H1 (cell line): ENCODE measurements around the gene PKIB. TPM values are rescaled to one million over a fixed set of nuclear protein-coding genes. Genes with fewer than 3 reads are reported as not detected.
"Not testable (repeated sequence)": the region's sequence is repeated elsewhere in the genome, so short reads cannot be mapped to it uniquely, and the experiment has no call there.

Experiments used
- CTCF ChIA-PET: fragments of 300-600 bp; sonication (Branson Sonifier 250); formaldehyde crosslinking; loops from one replicate; lab custom pipeline; 2021; ENCODE audit not compliant: partially characterized antibody; lab: Charles Lee
- POLR2A ChIA-PET: fragments of 300-600 bp; sonication (Branson Sonifier 250); formaldehyde crosslinking; loops from one replicate; lab custom pipeline; 2021; ENCODE audit warnings: inconsistent platforms; ENCODE audit not compliant: partially characterized antibody; lab: Charles Lee
- DNase-seq, 2 experiments: peaks; one replicate each; pipeline versions ENCODE4 v3.0.0 to v3.0.0-alpha.2; 2010 to 2022; ENCODE audit warnings: low spot score in 2 of 2, low read depth in 1 of 2, mixed read lengths in 1 of 2
- FAIRE-seq: peaks from 2 replicates; lab custom pipeline; 2011; peaks lifted over from hg19 to GRCh38; lab: Jason Lieb, UNC
- H2AFZ ChIP-seq: 2 replicates; pipeline ENCODE4 v1.8.1; 2012; ENCODE audit warnings: low read length, inconsistent platforms
- H2AK5ac ChIP-seq: 2 replicates; pipeline ENCODE4 v1.6.1; 2013; ENCODE audit warnings: low read depth, low read length
- H2BK120ac ChIP-seq: replicated peaks from 2 replicates; pipeline ENCODE3; 2013; ENCODE audit warnings: low read depth, low read length, inconsistent platforms
- H2BK12ac ChIP-seq: 2 replicates; pipeline ENCODE4 v1.6.1; 2013; ENCODE audit warnings: low read depth, low read length
- H2BK15ac ChIP-seq: 2 replicates; pipeline ENCODE4 v1.6.1; 2013; ENCODE audit warnings: low read length
- H2BK20ac ChIP-seq: 2 replicates; pipeline ENCODE4 v1.6.1; 2013; ENCODE audit warnings: low read length
- H2BK5ac ChIP-seq: 2 replicates; pipeline ENCODE4 v1.6.1; 2013; ENCODE audit warnings: low read depth, low read length
- H3K14ac ChIP-seq: 2 replicates; pipeline ENCODE4 v1.6.1; 2013; ENCODE audit warnings: inconsistent platforms; ENCODE audit not compliant: insufficient read length
- H3K18ac ChIP-seq: 2 replicates; pipeline ENCODE4 v1.6.1; 2013; ENCODE audit warnings: low read length; ENCODE audit errors: extremely low read depth
- H3K23ac ChIP-seq: 2 replicates; pipeline ENCODE4 v1.6.1; 2013; ENCODE audit warnings: inconsistent platforms; ENCODE audit not compliant: insufficient read length
- H3K23me2 ChIP-seq: 2 replicates; pipeline ENCODE4 v1.6.1; 2013; ENCODE audit warnings: low read depth, low read length
- H3K27ac ChIP-seq: 2 replicates; pipeline ENCODE4 v1.6.1; 2011; ENCODE audit warnings: low read depth, low read length, inconsistent platforms
- H3K27me3 ChIP-seq, 4 experiments: replicated peaks in 1 of 4; 1 replicate in 1 of 4; 2 replicates in 3 of 4; pipeline versions ENCODE4 v1.6.1 to v1.8.1; 2011 to 2013; ENCODE audit warnings: low read length in 3 of 4, mild to moderate bottlenecking in 3 of 4, inconsistent platforms in 2 of 4, mixed read lengths in 2 of 4, moderate library complexity in 1 of 4; ENCODE audit not compliant: control insufficient read depth in 3 of 4, insufficient read depth in 3 of 4; ENCODE audit errors: extremely low read depth in 1 of 4
- H3K36me3 ChIP-seq, 4 experiments: 2 replicates each; pipeline versions ENCODE4 v1.6.1 to v1.8.1; 2011 to 2013; ENCODE audit warnings: mild to moderate bottlenecking in 4 of 4, low read length in 3 of 4, moderate library complexity in 2 of 4, control low read depth in 1 of 4, inconsistent platforms in 1 of 4; ENCODE audit not compliant: insufficient read depth in 4 of 4, control insufficient read depth in 2 of 4
- H3K4ac ChIP-seq: replicated peaks from 2 replicates; pipeline ENCODE3; 2013; ENCODE audit warnings: low read length, low read depth, mixed read lengths, inconsistent platforms; ENCODE audit not compliant: insufficient read length
- H3K4me1 ChIP-seq, 4 experiments: replicated peaks in 1 of 4; 1 replicate in 1 of 4; 2 replicates in 3 of 4; pipeline versions ENCODE4 v1.6.1 to v1.8.1; 2011 to 2013; ENCODE audit warnings: low read length in 3 of 4, inconsistent platforms in 2 of 4, mixed read lengths in 1 of 4; ENCODE audit not compliant: insufficient read depth in 4 of 4, control insufficient read depth in 3 of 4
- H3K4me2 ChIP-seq, 2 experiments: 2 replicates each; pipeline versions ENCODE4 v1.6.1 to v1.8.1; 2011 to 2013; ENCODE audit warnings: low read depth in 2 of 2, low read length in 2 of 2, control low read depth in 1 of 2, inconsistent platforms in 1 of 2, mild to moderate bottlenecking in 1 of 2; ENCODE audit not compliant: insufficient read depth in 1 of 2
- H3K4me3 ChIP-seq, 4 experiments: fragments of 200-600, 300-600 bp in 1 of 4; sonication (generic), shearing (Covaris generic), sonication (Bioruptor Twin) in 1 of 4; 2 replicates each; pipeline versions ENCODE4 v1.5.1 to v1.8.1; 2011 to 2016; ENCODE audit warnings: low read length in 4 of 4, low read depth in 3 of 4, control low read depth in 2 of 4, inconsistent platforms in 2 of 4, mild to moderate bottlenecking in 2 of 4, mixed read lengths in 1 of 4, moderate library complexity in 1 of 4; ENCODE audit not compliant: insufficient read depth in 2 of 4; ENCODE audit errors: extremely low read depth in 1 of 4
- H3K56ac ChIP-seq: replicated peaks from 2 replicates; pipeline ENCODE3; 2013; ENCODE audit warnings: low read depth, mild to moderate bottlenecking, mixed read lengths, low read length, inconsistent platforms; ENCODE audit not compliant: insufficient read length
- H3K79me1 ChIP-seq: 2 replicates; pipeline ENCODE4 v1.6.1; 2013; ENCODE audit warnings: low read depth, low read length, control low read depth
- H3K79me2 ChIP-seq, 2 experiments: 2 replicates each; pipeline versions ENCODE4 v1.6.1 to v1.8.1; 2012 to 2013; ENCODE audit warnings: low read length in 2 of 2, mild to moderate bottlenecking in 2 of 2, inconsistent platforms in 1 of 2; ENCODE audit not compliant: insufficient read depth in 2 of 2, control insufficient read depth in 1 of 2
- H3K9ac ChIP-seq, 4 experiments: replicated peaks in 1 of 4; 1 replicate in 1 of 4; 2 replicates in 3 of 4; pipeline versions ENCODE4 v1.6.1 to v1.8.1; 2011 to 2013; ENCODE audit warnings: low read depth in 3 of 4, low read length in 3 of 4, control low read depth in 2 of 4, mild to moderate bottlenecking in 2 of 4, moderate library complexity in 2 of 4, inconsistent platforms in 1 of 4; ENCODE audit errors: extremely low read depth in 1 of 4
- H3K9me3 ChIP-seq, 2 experiments: 2 replicates each; pipeline versions ENCODE4 v1.6.1 to v1.8.1; 2012 to 2013; ENCODE audit warnings: mild to moderate bottlenecking in 2 of 2, moderate library complexity in 2 of 2, control low read depth in 1 of 2, inconsistent platforms in 1 of 2, low read depth in 1 of 2, low read length in 1 of 2, mixed read lengths in 1 of 2; ENCODE audit not compliant: insufficient read depth in 2 of 2
- H4K20me1 ChIP-seq, 2 experiments: replicated peaks in 1 of 2; 2 replicates each; pipeline versions ENCODE3 to v1.8.1; 2011 to 2013; ENCODE audit warnings: inconsistent platforms in 2 of 2, low read length in 2 of 2, mild to moderate bottlenecking in 1 of 2; ENCODE audit not compliant: insufficient read depth in 2 of 2, control insufficient read depth in 1 of 2
- H4K5ac ChIP-seq: 2 replicates; pipeline ENCODE4 v1.6.1; 2013; ENCODE audit warnings: low read length, low read depth, mixed read lengths, inconsistent platforms; ENCODE audit not compliant: insufficient read length
- H4K8ac ChIP-seq: 2 replicates; pipeline ENCODE4 v1.8.0; 2013; ENCODE audit warnings: mild to moderate bottlenecking, moderate library complexity, low read length, inconsistent platforms; ENCODE audit not compliant: insufficient read depth; ENCODE audit errors: extremely low read depth
- H4K91ac ChIP-seq: replicated peaks from 2 replicates; pipeline ENCODE3; 2013; ENCODE audit warnings: low read length, mixed read lengths, inconsistent platforms; ENCODE audit not compliant: insufficient read length
- WGBS, 2 experiments: shearing (Covaris generic) in 1 of 2; methylation state at CpG; one replicate each; pipeline versions ENCODE4 v1.1.6 to v1.1.7; 2013 to 2015; ENCODE audit warnings: low lambda C conversion rate in 2 of 2, mixed read lengths in 2 of 2, inconsistent platforms in 1 of 2, low coverage in 1 of 2, missing lambda C conversion rate in 1 of 2; ENCODE audit not compliant: insufficient replicate concordance in 2 of 2, insufficient coverage in 1 of 2, insufficient read length in 1 of 2; ENCODE audit errors: extremely low coverage in 1 of 2, missing lambda C conversion rate in 1 of 2; 5-methylcytosine and 5-hydroxymethylcytosine counted together
- polyA plus RNA-seq, 7 experiments: library from polyadenylated mRNA; depleted of rRNA in 3 of 7; stranded (reverse) in 5 of 7; unstranded in 2 of 7; fragments of >200 nt in 5 of 7; fragments of 200-250 nt in 2 of 7; gene quantifications; 1 replicate in 5 of 7; 2 replicates in 1 of 7; 4 replicates in 1 of 7; pipeline versions ENCODE4 v1.2.1 to v1.2.3, GENCODE V29; 2011 to 2013; ENCODE audit warnings: missing spikeins in 2 of 7, mixed read lengths in 2 of 7
- total RNA-seq: library from RNA; stranded (reverse); fragmentation: NEBNext Ultra II Directional; extraction: Animal tissue kit (Norgen Biotek cat#: 25700); gene quantifications from 2 replicates; pipeline ENCODE4 v1.2.1, GENCODE V29; 2021

PKIB gene
- total and polyA plus RNA-seq, 2 of the 8 experiments (the other 6 are each of a cell fraction or from before 2014, with no cell fraction given) = 13.5 to 73.3 TPM

GRCh38 chr6:122642604-122643003, 32.4 kb downstream of the PKIB start:
- H3K36me3 ChIP-seq, H2BK5ac ChIP-seq, H2BK120ac ChIP-seq, H3K4ac ChIP-seq, H3K9ac ChIP-seq, H3K23ac ChIP-seq, H3K56ac ChIP-seq, DNase-seq, H3K18ac ChIP-seq, H2BK15ac ChIP-seq, H4K91ac ChIP-seq, H4K20me1 ChIP-seq, H2BK12ac ChIP-seq, H3K4me1 ChIP-seq, H2AK5ac ChIP-seq, H2BK20ac ChIP-seq, H3K14ac ChIP-seq, H3K9me3 ChIP-seq, H4K8ac ChIP-seq, H3K27ac ChIP-seq, H3K23me2 ChIP-seq, H3K79me1 ChIP-seq, H4K5ac ChIP-seq, H3K4me2 ChIP-seq, H3K79me2 ChIP-seq, H3K4me3 ChIP-seq, H2AFZ ChIP-seq, H3K27me3 ChIP-seq: not testable (repeated sequence)
- ChIA-PET CTCF (interaction anchor here (0.7 to 4.4 kb wide), 3 partner anchors 14 to 112 kb away, joined by 3 to 19 read pairs (median 3); no protein-coding TSS in a partner anchor), POLR2A (interaction anchor here (1.2 kb wide), 1 partner anchor 11 kb away, joined by 3 read pairs; no protein-coding TSS in a partner anchor)
- WGBS, 2 experiments = 93% methylated on average over 1 of the region's 1 CpG; no CpG with 5 or more reads in 1 of the 2 experiments
- FAIRE-seq = peak; percentile 50
